PC-3 (cell line): ENCODE results near the gene ELMO3. TPM values are rescaled to one million over a fixed set of nuclear protein-coding genes. Genes with fewer than 3 reads are reported as not detected.

Experiments
- ATAC-seq: fragments of 200-7000 bp; cut with Tn5 transposase; 2 replicates; pipeline ENCODE4 v1.9.1; 2020; ENCODE audit warnings: mild to moderate bottlenecking, moderate library complexity
- BruUV-seq: library from RNA; stranded (reverse); fragments of 400-500 nt; replicated peaks from 2 replicates; lab custom pipeline; 2021; lab: Mats Ljungman, UMichigan
- CTCF ChIA-PET: fragments of 300-600 bp; sonication (Branson Sonifier 250); formaldehyde crosslinking; loops from one replicate; lab custom pipeline; 2022; ENCODE audit warnings: antibody characterized with exemption; lab: Charles Lee
- POLR2A ChIA-PET: fragments of 300-600 bp; sonication (Branson Sonifier 250); formaldehyde crosslinking; loops from one replicate; lab custom pipeline; 2022; ENCODE audit warnings: antibody characterized with exemption; ENCODE audit not compliant: unreplicated experiment; lab: Charles Lee
- DNase-seq: peaks from one replicate; pipeline ENCODE4 v3.0.0-alpha.2; 2015
- H2AFZ ChIP-seq: fragments of 300-600 bp; sonication (generic); 2 replicates; pipeline ENCODE4 v1.6.0; 2016; ENCODE audit warnings: antibody characterized with exemption, low read length
- H3F3A ChIP-seq: fragments of 300-600 bp; sonication (generic); one replicate; pipeline ENCODE4 v1.6.0; 2017; ENCODE audit warnings: antibody characterized with exemption, low read length, control low read depth, mild to moderate bottlenecking; ENCODE audit not compliant: unreplicated experiment
- H3K27ac ChIP-seq: fragments of 300-600 bp; sonication (generic); 2 replicates; pipeline ENCODE4 v1.5.1; 2016; ENCODE audit warnings: mild to moderate bottlenecking, low read length
- H3K27me3 ChIP-seq: fragments of 300-600 bp; sonication (generic); 2 replicates; pipeline ENCODE4 v1.6.1; 2016; ENCODE audit warnings: low read length, mixed read lengths
- H3K36me3 ChIP-seq: fragments of 300-600 bp; sonication (generic); 2 replicates; pipeline ENCODE4 v1.6.1; 2016; ENCODE audit warnings: low read depth, mixed run types, low read length, mixed read lengths
- H3K4me1 ChIP-seq: fragments of 300-600 bp; sonication (generic); 2 replicates; pipeline ENCODE4 v1.5.1; 2016; ENCODE audit warnings: low read length; ENCODE audit not compliant: insufficient read depth
- H3K4me2 ChIP-seq: fragments of 300-600 bp; sonication (generic); 2 replicates; pipeline ENCODE4 v1.6.0; 2016; ENCODE audit warnings: low read length
- H3K4me3 ChIP-seq: fragments of 300-600 bp; sonication (generic); 2 replicates; pipeline ENCODE4 v1.5.1; 2016; ENCODE audit warnings: mild to moderate bottlenecking, low read length, mixed read lengths
- H3K79me2 ChIP-seq: fragments of 300-600 bp; sonication (generic); 2 replicates; pipeline ENCODE4 v1.6.1; 2017; ENCODE audit warnings: low read length, mixed read lengths
- H3K9ac ChIP-seq: fragments of 300-600 bp; sonication (generic); 2 replicates; pipeline ENCODE4 v1.6.0; 2016; ENCODE audit warnings: mild to moderate bottlenecking, low read length
- H3K9me2 ChIP-seq: fragments of 300-600 bp; sonication (generic); replicated peaks from 2 replicates; pipeline ENCODE4 v1.6.1; 2016; ENCODE audit warnings: mixed run types, low read length, mixed read lengths
- H3K9me3 ChIP-seq: fragments of 300-600 bp; sonication (generic); 2 replicates; pipeline ENCODE4 v1.6.1; 2016; ENCODE audit warnings: low read length, mixed read lengths
- H4K20me1 ChIP-seq: fragments of 300-600 bp; sonication (generic); 2 replicates; pipeline ENCODE4 v1.6.1; 2016; ENCODE audit warnings: low read length, mixed read lengths
- CTCF ChIP-seq: fragments of 300-600 bp; sonication (generic); conservative IDR thresholded peaks from 2 replicates; pipeline ENCODE4 v1.5.1; 2017; ENCODE audit warnings: antibody characterized with exemption, low read depth, mild to moderate bottlenecking, low read length
- EZH2 ChIP-seq: fragments of 300-600 bp; sonication (generic); IDR thresholded peaks from one replicate; pipeline ENCODE4 v1.6.1; 2017; ENCODE audit warnings: antibody characterized with exemption, mild to moderate bottlenecking, low read length; ENCODE audit not compliant: unreplicated experiment
- EZH2phosphoT487 ChIP-seq: fragments of 300-600 bp; sonication (generic); IDR thresholded peaks from 2 replicates; pipeline ENCODE4 v1.6.1; 2018; ENCODE audit warnings: mild to moderate bottlenecking, antibody characterized with exemption, low read length, borderline replicate concordance
- intact Hi-C: fragments of 100-400 bp; cut with micrococcal nuclease; formaldehyde crosslinking; loops from 2 replicates; pipeline ENCODE4 v1.9.0; 2023
- total RNA-seq: library from RNA; depleted of rRNA; stranded (reverse); fragments of >200 nt; gene quantifications from 2 replicates; pipeline ENCODE4 v1.2.3, GENCODE V29; 2014

Gene ELMO3
- total RNA-seq, 1 experiment from 2014 or later = 2.2 TPM

- Histone ChIP-seq H3K9me2 (no peaks in the 10 kb centered on the region), H3K4me3 (no peak overlapping the region; the same call in 1 of the 2 replicates), H3K27me3 (no peaks in the 10 kb centered on the region), H4K20me1 (no peaks in the 10 kb centered on the region), H2AFZ (peak overlapping the region; percentile 83), H3K79me2 (no peaks in the 10 kb centered on the region), H3K4me2 (peak overlapping the region; percentile 90; the same call in 1 of the 2 replicates), H3K36me3 (no peaks in the 10 kb centered on the region), H3K27ac (no peak overlapping the region), H3K4me1 (0 out of 2 replicates have a peak, but pooled peaks cover 3% of the 10 kb centered on the region), H3K9me3 (no peaks in the 10 kb centered on the region), H3K9ac (no peak overlapping the region), H3F3A (no peaks in the 10 kb centered on the region)
- ATAC-seq (no peak), DNase-seq (no peak)
- TF ChIP-seq EZH2phosphoT487 = no peak
- TF ChIP-seq EZH2 = no peak
- no peak for TF ChIP-seq CTCF
- BruUV-seq = no TSS peak
- POLR2A ChIA-PET = no interaction called here
- intact Hi-C loops = no loop called here
- CTCF ChIA-PET = no interaction called here
Observed at GRCh38 chr16:67151431-67152097, 47.4 kb upstream of the ELMO3 start.

- no peak for ATAC-seq
Observed at GRCh38 chr16:67154578-67155294, 44.2 kb upstream of the ELMO3 start.

More at GRCh38 chr16:67154578-67155294, 44.2 kb upstream of the ELMO3 start:
- peak overlapping the region; percentile 70 for H3K4me2 ChIP-seq
- ChIA-PET POLR2A (no interaction called here), CTCF (interaction anchor here (0.7 to 1.1 kb wide), 3 partner anchors 16 to 137 kb away, joined by 3 to 10 read pairs (median 10); partner anchors contain the start of gene NOL3)
- H3K27me3 ChIP-seq = no peaks in the 10 kb centered on the region
- no peaks in the 10 kb centered on the region for H3K79me2 ChIP-seq
- H3K9me2 ChIP-seq = no peaks in the 10 kb centered on the region
- no peaks in the 10 kb centered on the region for H3K36me3 ChIP-seq
- no peaks in the 10 kb centered on the region for H4K20me1 ChIP-seq
- no peak for TF ChIP-seq EZH2
- no peak for TF ChIP-seq EZH2phosphoT487
- TF ChIP-seq CTCF = no peak
- intact Hi-C loops = loop anchor here (5.0 kb wide), 1 partner anchor 202 kb away; no protein-coding TSS in a partner anchor
- H2AFZ ChIP-seq = no peak overlapping the region
- H3K9me3 ChIP-seq = no peaks in the 10 kb centered on the region
- H3K9ac ChIP-seq = no peak overlapping the region
- no peaks in the 10 kb centered on the region for H3F3A ChIP-seq
- H3K27ac ChIP-seq = no peak overlapping the region
- H3K4me3 ChIP-seq = peak overlapping the region; percentile 43; the same call in 1 of the 2 replicates
- DNase-seq = no peak
- peaks cover 13% of the 10 kb centered on the region for H3K4me1 ChIP-seq
- no TSS peak for BruUV-seq
